Measurements from ENCODE around the gene COX6B1. TPM values are rescaled to one million over a fixed set of nuclear protein-coding genes. Genes with fewer than 3 reads are reported as not detected.

Gene COX6B1
- total and polyA plus RNA-seq, 2 of the 8 experiments (the other 6 are each of a cell fraction or from before 2014, with no cell fraction given), result 437 to 1,052 TPM

- CTCF ChIA-PET (ENCODE audit: partially characterized antibody), result interaction anchor here (1.3 to 4.8 kb wide), 5 partner anchors 23 to 103 kb away, joined by 3 to 20 read pairs (median 5); no protein-coding TSS in a partner anchor
- Histone ChIP-seq H3K23ac (ENCODE audit: insufficient read length) (no peak overlapping the region), H3K9me3 (ENCODE audit: insufficient read depth in 2 of 2, low read depth in 1 of 2, low read length in 1 of 2) (no peaks in the 10 kb centered on the region), H3K23me2 (ENCODE audit: low read depth, low read length) (peaks cover 5% of the 10 kb centered on the region; the same call in 1 of the 2 replicates), H2BK20ac (ENCODE audit: low read length) (no peak overlapping the region), H3K56ac (replicated peaks; ENCODE audit: insufficient read length, low read depth, low read length) (no peak overlapping the region), H3K18ac (ENCODE audit: extremely low read depth, low read length) (no peak overlapping the region), H3K14ac (ENCODE audit: insufficient read length) (no peak overlapping the region), H4K5ac (ENCODE audit: insufficient read length, low read depth, low read length) (no peak overlapping the region), H2AFZ (ENCODE audit: low read length) (no peak overlapping the region), H2BK120ac (replicated peaks; ENCODE audit: low read depth, low read length) (no peak overlapping the region), H3K4me3 (ENCODE audit: extremely low read depth in 1 of 4, insufficient read depth in 2 of 4, low read depth in 3 of 4, low read length in 4 of 4) (no peak overlapping the region), H3K79me2 (ENCODE audit: control insufficient read depth in 1 of 2, insufficient read depth in 2 of 2, low read length in 2 of 2) (no peaks in the 10 kb centered on the region), H3K27ac (ENCODE audit: low read depth, low read length) (no peak overlapping the region), H2AK5ac (ENCODE audit: low read depth, low read length) (no peak overlapping the region), H3K9ac (replicated peaks in 1 of 4; ENCODE audit: extremely low read depth in 1 of 4, low read depth in 3 of 4, low read length in 3 of 4) (no peak overlapping the region), H2BK15ac (ENCODE audit: low read length) (no peak overlapping the region), H2BK12ac (ENCODE audit: low read depth, low read length) (no peak overlapping the region), H4K8ac (ENCODE audit: extremely low read depth, insufficient read depth, low read length) (no peak overlapping the region), H3K4me2 (ENCODE audit: insufficient read depth in 1 of 2, low read depth in 2 of 2, low read length in 2 of 2) (no peak overlapping the region), H3K4ac (replicated peaks; ENCODE audit: insufficient read length, low read depth, low read length) (no peak overlapping the region), H3K79me1 (ENCODE audit: low read depth, low read length) (no peaks in the 10 kb centered on the region), H3K36me3 (ENCODE audit: control insufficient read depth in 2 of 4, insufficient read depth in 4 of 4, low read length in 3 of 4) (peaks cover 12 to 37% (median 21%) of the 10 kb centered on the region in 4 experiments; a peak in 6 of 8 replicates), H4K91ac (replicated peaks; ENCODE audit: insufficient read length, low read length) (no peak overlapping the region), H4K20me1 (replicated peaks in 1 of 2; ENCODE audit: control insufficient read depth in 1 of 2, insufficient read depth in 2 of 2, low read length in 2 of 2) (peaks cover 0 to 6% of the 10 kb centered on the region in 2 experiments), H3K27me3 (replicated peaks in 1 of 4; ENCODE audit: control insufficient read depth in 3 of 4, extremely low read depth in 1 of 4, insufficient read depth in 3 of 4, low read length in 3 of 4) (peaks cover 0 to under 1% (median 0%) of the 10 kb centered on the region in 4 experiments; a peak in 2 of 7 replicates), H3K4me1 (replicated peaks in 1 of 4; ENCODE audit: control insufficient read depth in 3 of 4, insufficient read depth in 4 of 4, low read length in 3 of 4) (peaks cover 4 to 16% (median 11%) of the 10 kb centered on the region in 4 experiments), H2BK5ac (ENCODE audit: low read depth, low read length) (no peak overlapping the region)
- DNase-seq (ENCODE audit: low read depth in 1 of 2, low spot score in 2 of 2), result no peak
- 96% methylated on average over 25 of the region's 25 CpGs; no CpG with 5 or more reads in 1 of the 2 experiments for WGBS, 2 experiments (ENCODE audit: extremely low coverage in 1 of 2, insufficient coverage in 1 of 2, insufficient read length in 1 of 2, insufficient replicate concordance in 2 of 2, low coverage in 1 of 2, low lambda C conversion rate in 2 of 2, missing lambda C conversion rate in 1 of 2)
- FAIRE-seq, result no peak
- POLR2A ChIA-PET (ENCODE audit: partially characterized antibody), result interaction anchor here (0.8 to 2.4 kb wide), 7 partner anchors 9 to 127 kb away, joined by 3 to 17 read pairs (median 7); partner anchors contain the start of genes COX6B1, HAUS5 and RBM42
- no peak for TF ChIP-seq RNF2 (IDR thresholded peaks at IDR 0.05; ENCODE audit: borderline replicate concordance, low read depth, low read length, missing control alignments, poor library complexity, severe bottlenecking)
- TF ChIP-seq USF2 (IDR thresholded peaks at IDR 0.05; ENCODE audit: low read length), result no peak
- no peak for TF ChIP-seq POLR2A (IDR thresholded peaks at IDR 0.05; ENCODE audit: control extremely low read depth in 1 of 2, low read depth in 2 of 2, low read length in 2 of 2)
- no peak for TF ChIP-seq FOSL1 (IDR thresholded peaks at IDR 0.05; ENCODE audit: insufficient read depth, low read depth, low read length)
- TF ChIP-seq JUND (IDR thresholded peaks at IDR 0.05; ENCODE audit: low read length), result no peak
- no peak for TF ChIP-seq TAF1 (IDR thresholded peaks at IDR 0.05; ENCODE audit: low read depth, low read length)
- TF ChIP-seq ATF2 (IDR thresholded peaks at IDR 0.05; ENCODE audit: low read length), result no peak
Observed at GRCh38 chr19:35637165-35637564, 11.0 kb upstream of the COX6B1 start.
